Measurements from ENCODE around the gene HOMER2.

The HOMER2 gene

GRCh38 chr15:82808634-82809041 lies 143.9 kb downstream of the HOMER2 start (continued):
- no peak for TF ChIP-seq ZNF18 (tag by site-specific recombination; IDR thresholded peaks at IDR 0.05)
- no peak for TF ChIP-seq HOXA7 (CRISPR knock-in tag; IDR thresholded peaks at IDR 0.05; ENCODE audit: borderline replicate concordance)
- TF ChIP-seq RBAK (tag by site-specific recombination; IDR thresholded peaks at IDR 0.05), result no peak
- no peak for TF ChIP-seq PRDM2 (tag by site-specific recombination; IDR thresholded peaks at IDR 0.05; ENCODE audit: borderline replicate concordance)
- no peak for TF ChIP-seq ZNF76 (tag by site-specific recombination; IDR thresholded peaks at IDR 0.05; ENCODE audit: borderline replicate concordance, low read depth)

- peak overlapping the region; percentile 65 for H3K27ac ChIP-seq (ENCODE audit: extremely low read depth, low read depth, low read length)
- ChIA-PET CTCF (interaction anchor here (0.5 to 0.8 kb wide), 2 partner anchors 204 to 268 kb away, joined by 3 read pairs; partner anchors contain the start of gene C15orf40), POLR2A (interaction anchor here (1.1 kb wide), 1 partner anchor 58 kb away, joined by 5 read pairs; no protein-coding TSS in a partner anchor)
- H3K4me3 ChIP-seq (ENCODE audit: low read depth, low read length), result no peak overlapping the region
- H3K9me3 ChIP-seq (ENCODE audit: control insufficient read depth, insufficient read depth, low read depth, low read length), result no peaks in the 10 kb centered on the region
- peaks cover 2 to 8% of the 10 kb centered on the region in 2 experiments; a peak in 2 of 3 replicates for H3K36me3 ChIP-seq (ENCODE audit: control insufficient read depth in 2 of 2, insufficient read depth in 1 of 2, low read length in 2 of 2)
- peaks cover 15% of the 10 kb centered on the region for H3K4me1 ChIP-seq (ENCODE audit: control insufficient read depth, insufficient read depth, low read length)
- TF ChIP-seq ZNF366 (tag by site-specific recombination; conservative IDR thresholded peaks at IDR 0.05), result 0 out of 2 replicates have a peak, but pooled peaks have one; percentile 28
- 0 out of 2 replicates have a peak, but pooled peaks have one; percentile 26 for TF ChIP-seq BCL6B (tag by site-specific recombination; IDR thresholded peaks at IDR 0.05)
- TF ChIP-seq ZFHX2 (tag by site-specific recombination; conservative IDR thresholded peaks at IDR 0.05), result peak; percentile 54
- TF ChIP-seq EGR2 (tag by site-specific recombination; IDR thresholded peaks at IDR 0.05; ENCODE audit: low read depth), result 0 out of 2 replicates have a peak, but pooled peaks have one; percentile 7
- TF ChIP-seq ZNF529 (tag by site-specific recombination; IDR thresholded peaks at IDR 0.05; ENCODE audit: insufficient replicate concordance), result no peak
- TF ChIP-seq ZNF48 (tag by site-specific recombination; IDR thresholded peaks at IDR 0.05), result no peak
- TF ChIP-seq KLF1 (tag by site-specific recombination; IDR thresholded peaks at IDR 0.05), result no peak
- peak; percentile 85 for TF ChIP-seq ZBTB48 (tag by site-specific recombination; IDR thresholded peaks at IDR 0.05)
Measured at GRCh38 chr15:82807920-82808633, 144.4 kb downstream of the HOMER2 start.

- H3K9me3 ChIP-seq (ENCODE audit: control insufficient read depth, insufficient read depth, low read depth, low read length), result no peaks in the 10 kb centered on the region
- POLR2A ChIA-PET, result interaction anchor here (1.5 kb wide), 1 partner anchor 56 kb away, joined by 5 read pairs; no protein-coding TSS in a partner anchor
- H3K36me3 ChIP-seq (ENCODE audit: control insufficient read depth in 2 of 2, insufficient read depth in 1 of 2, low read length in 2 of 2), result no peaks in the 10 kb centered on the region
- CTCF ChIA-PET, result no interaction called here
- H3K4me1 ChIP-seq (ENCODE audit: control insufficient read depth, insufficient read depth, low read length), result peaks cover 15% of the 10 kb centered on the region
- H3K27ac ChIP-seq (ENCODE audit: extremely low read depth, low read depth, low read length), result no peak within 1 kb of the TSS
- no peak within 1 kb of the TSS for H3K4me3 ChIP-seq (ENCODE audit: low read depth, low read length)
- TF ChIP-seq ZNF37A (tag by site-specific recombination; IDR thresholded peaks at IDR 0.05), result no peak
- no peak for TF ChIP-seq ZNF664 (tag by site-specific recombination; IDR thresholded peaks at IDR 0.05)
- 0 out of 2 replicates have a peak, but pooled peaks have one; percentile 16 for TF ChIP-seq ZNF335 (tag by site-specific recombination; conservative IDR thresholded peaks at IDR 0.05)
- peak; percentile 96 for TF ChIP-seq SCRT2 (tag by site-specific recombination; IDR thresholded peaks at IDR 0.05)
- TF ChIP-seq ZFHX2 (tag by site-specific recombination; conservative IDR thresholded peaks at IDR 0.05), result no peak
- peak; percentile 47; the same call in 1 of the 2 replicates for TF ChIP-seq ZNF600 (tag by site-specific recombination; IDR thresholded peaks at IDR 0.05)
- no peak for TF ChIP-seq SP2 (tag by site-specific recombination; IDR thresholded peaks at IDR 0.05)
- peak; percentile 67 for TF ChIP-seq ZBTB17 (tag by site-specific recombination; IDR thresholded peaks at IDR 0.05)
- no peak for TF ChIP-seq KLF8 (tag by site-specific recombination; IDR thresholded peaks at IDR 0.05)
- TF ChIP-seq FEZF1 (tag by site-specific recombination; IDR thresholded peaks at IDR 0.05), result 0 out of 2 replicates have a peak, but pooled peaks have one; percentile 14
Measured at GRCh38 chr15:82805994-82806406, 146.5 kb downstream of the HOMER2 start, which contains the start of gene FSD2. FSD2 (minus strand) TSS chr15:82806069; CDS start chr15:82787390, 18,679 bp downstream.

Data from HEK293 (cell line).